Measurements from ENCODE around the gene EEF1G.

DNA sequence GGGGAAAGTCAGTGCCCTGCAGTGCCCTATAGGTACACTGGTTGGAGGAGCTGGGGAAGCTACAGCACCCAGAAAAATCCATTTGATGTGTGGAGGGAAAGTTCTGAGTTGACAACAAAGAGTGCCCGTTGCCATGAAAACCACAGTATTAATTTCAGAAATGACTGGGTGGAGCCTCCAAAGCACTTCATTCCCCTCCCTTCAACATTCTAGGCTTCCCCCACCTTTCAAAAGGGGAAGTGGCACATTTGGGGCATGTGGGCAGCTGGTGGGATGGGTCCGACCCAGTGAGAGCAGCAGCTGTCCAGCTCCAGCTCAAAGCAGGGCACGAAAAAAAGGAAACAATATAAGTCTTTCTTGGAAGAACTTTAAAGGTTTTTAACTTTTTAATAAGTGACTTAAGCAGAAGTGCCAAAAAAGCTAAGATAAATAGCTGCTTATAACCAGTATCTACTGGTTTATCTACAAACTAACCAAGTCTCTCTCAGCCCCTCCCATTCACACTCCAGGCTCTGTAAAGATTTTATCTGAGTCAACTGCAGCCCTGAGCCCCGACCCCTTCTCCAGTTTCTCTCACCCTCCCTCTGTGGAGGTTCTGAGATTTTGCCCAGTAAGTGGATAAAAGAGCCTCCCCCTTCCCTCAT, 18.1 kb downstream of the EEF1G start:
- TF ChIP-seq, protein P1, sequence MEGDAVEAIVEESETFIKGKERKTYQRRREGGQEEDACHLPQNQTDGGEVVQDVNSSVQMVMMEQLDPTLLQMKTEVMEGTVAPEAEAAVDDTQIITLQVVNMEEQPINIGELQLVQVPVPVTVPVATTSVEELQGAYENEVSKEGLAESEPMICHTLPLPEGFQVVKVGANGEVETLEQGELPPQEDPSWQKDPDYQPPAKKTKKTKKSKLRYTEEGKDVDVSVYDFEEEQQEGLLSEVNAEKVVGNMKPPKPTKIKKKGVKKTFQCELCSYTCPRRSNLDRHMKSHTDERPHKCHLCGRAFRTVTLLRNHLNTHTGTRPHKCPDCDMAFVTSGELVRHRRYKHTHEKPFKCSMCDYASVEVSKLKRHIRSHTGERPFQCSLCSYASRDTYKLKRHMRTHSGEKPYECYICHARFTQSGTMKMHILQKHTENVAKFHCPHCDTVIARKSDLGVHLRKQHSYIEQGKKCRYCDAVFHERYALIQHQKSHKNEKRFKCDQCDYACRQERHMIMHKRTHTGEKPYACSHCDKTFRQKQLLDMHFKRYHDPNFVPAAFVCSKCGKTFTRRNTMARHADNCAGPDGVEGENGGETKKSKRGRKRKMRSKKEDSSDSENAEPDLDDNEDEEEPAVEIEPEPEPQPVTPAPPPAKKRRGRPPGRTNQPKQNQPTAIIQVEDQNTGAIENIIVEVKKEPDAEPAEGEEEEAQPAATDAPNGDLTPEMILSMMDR (conservative IDR thresholded peaks at IDR 0.05; ENCODE audit: low read length): no peak
- no peak for TF ChIP-seq EZH2phosphoT487 (IDR thresholded peaks at IDR 0.05; ENCODE audit: borderline replicate concordance, low read depth, low read length)

All from OCI-LY7 (cell line).